Measurements from ENCODE around the gene MAGI1.

DNA sequence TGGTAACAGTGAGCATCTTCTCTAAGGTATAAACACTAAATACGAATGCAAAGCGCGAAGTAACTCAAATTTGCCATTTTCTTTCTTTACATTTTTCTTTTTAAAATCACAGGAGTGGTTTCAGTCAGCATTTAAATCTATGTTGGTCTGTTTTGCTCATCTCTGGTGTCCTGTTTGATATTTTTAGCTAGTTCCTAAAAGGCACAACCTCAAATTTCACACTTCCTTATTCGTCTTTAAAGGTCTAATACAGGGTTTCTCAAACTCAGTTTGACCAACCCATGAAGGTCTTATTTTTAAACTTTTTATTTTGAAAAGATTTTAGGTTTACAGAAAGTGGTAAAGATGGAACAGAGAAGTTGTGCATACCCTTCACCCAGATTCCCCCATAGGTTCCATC is 201.1 kb downstream of the MAGI1 start:
- TF ChIP-seq, protein P1, sequence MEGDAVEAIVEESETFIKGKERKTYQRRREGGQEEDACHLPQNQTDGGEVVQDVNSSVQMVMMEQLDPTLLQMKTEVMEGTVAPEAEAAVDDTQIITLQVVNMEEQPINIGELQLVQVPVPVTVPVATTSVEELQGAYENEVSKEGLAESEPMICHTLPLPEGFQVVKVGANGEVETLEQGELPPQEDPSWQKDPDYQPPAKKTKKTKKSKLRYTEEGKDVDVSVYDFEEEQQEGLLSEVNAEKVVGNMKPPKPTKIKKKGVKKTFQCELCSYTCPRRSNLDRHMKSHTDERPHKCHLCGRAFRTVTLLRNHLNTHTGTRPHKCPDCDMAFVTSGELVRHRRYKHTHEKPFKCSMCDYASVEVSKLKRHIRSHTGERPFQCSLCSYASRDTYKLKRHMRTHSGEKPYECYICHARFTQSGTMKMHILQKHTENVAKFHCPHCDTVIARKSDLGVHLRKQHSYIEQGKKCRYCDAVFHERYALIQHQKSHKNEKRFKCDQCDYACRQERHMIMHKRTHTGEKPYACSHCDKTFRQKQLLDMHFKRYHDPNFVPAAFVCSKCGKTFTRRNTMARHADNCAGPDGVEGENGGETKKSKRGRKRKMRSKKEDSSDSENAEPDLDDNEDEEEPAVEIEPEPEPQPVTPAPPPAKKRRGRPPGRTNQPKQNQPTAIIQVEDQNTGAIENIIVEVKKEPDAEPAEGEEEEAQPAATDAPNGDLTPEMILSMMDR (IDR thresholded peaks at IDR 0.05 in 2 of 3, conservative IDR thresholded peaks at IDR 0.05 in 1 of 3; ENCODE audit: borderline replicate concordance in 1 of 3, insufficient read depth in 1 of 3, low read depth in 2 of 3, low read length in 2 of 3): no peak
- TF ChIP-seq SRF (IDR thresholded peaks at IDR 0.05; ENCODE audit: low read depth) (no peak), EZH2 (IDR thresholded peaks at IDR 0.05) (no peak), POLR2AphosphoS5 (IDR thresholded peaks at IDR 0.05; ENCODE audit: low read depth, low read length) (no peak), CEBPB (IDR thresholded peaks at IDR 0.05; ENCODE audit: low read depth) (no peak), TCF7L2 (IDR thresholded peaks at IDR 0.05; ENCODE audit: borderline replicate concordance, extremely low read depth, insufficient read depth, insufficient read length) (no peak), SP1 (IDR thresholded peaks at IDR 0.05; ENCODE audit: low read depth) (no peak), YY1 (IDR thresholded peaks at IDR 0.05; ENCODE audit: extremely low read depth, insufficient replicate concordance, low read depth, low read length) (no peak), CBX3 (IDR thresholded peaks at IDR 0.05; ENCODE audit: low read depth) (no peak)
- TF ChIP-seq, protein P2, sequence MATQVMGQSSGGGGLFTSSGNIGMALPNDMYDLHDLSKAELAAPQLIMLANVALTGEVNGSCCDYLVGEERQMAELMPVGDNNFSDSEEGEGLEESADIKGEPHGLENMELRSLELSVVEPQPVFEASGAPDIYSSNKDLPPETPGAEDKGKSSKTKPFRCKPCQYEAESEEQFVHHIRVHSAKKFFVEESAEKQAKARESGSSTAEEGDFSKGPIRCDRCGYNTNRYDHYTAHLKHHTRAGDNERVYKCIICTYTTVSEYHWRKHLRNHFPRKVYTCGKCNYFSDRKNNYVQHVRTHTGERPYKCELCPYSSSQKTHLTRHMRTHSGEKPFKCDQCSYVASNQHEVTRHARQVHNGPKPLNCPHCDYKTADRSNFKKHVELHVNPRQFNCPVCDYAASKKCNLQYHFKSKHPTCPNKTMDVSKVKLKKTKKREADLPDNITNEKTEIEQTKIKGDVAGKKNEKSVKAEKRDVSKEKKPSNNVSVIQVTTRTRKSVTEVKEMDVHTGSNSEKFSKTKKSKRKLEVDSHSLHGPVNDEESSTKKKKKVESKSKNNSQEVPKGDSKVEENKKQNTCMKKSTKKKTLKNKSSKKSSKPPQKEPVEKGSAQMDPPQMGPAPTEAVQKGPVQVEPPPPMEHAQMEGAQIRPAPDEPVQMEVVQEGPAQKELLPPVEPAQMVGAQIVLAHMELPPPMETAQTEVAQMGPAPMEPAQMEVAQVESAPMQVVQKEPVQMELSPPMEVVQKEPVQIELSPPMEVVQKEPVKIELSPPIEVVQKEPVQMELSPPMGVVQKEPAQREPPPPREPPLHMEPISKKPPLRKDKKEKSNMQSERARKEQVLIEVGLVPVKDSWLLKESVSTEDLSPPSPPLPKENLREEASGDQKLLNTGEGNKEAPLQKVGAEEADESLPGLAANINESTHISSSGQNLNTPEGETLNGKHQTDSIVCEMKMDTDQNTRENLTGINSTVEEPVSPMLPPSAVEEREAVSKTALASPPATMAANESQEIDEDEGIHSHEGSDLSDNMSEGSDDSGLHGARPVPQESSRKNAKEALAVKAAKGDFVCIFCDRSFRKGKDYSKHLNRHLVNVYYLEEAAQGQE (IDR thresholded peaks at IDR 0.05; ENCODE audit: low read depth): no peak
